Vagina (tissue), 2 donors: ENCODE measurements around the gene CLEC2A.

Source experiments
- CTCF ChIP-seq, 3 experiments: fragments of 450-650 bp in 2 of 3; fragments of 200-600 bp in 1 of 3; sonication (generic) in 1 of 3; IDR thresholded peaks; one replicate each; pipeline ENCODE4 v1.5.1; 2017 to 2019; ENCODE audit warnings: antibody characterized with exemption in 3 of 3, mild to moderate bottlenecking in 2 of 3, moderate library complexity in 2 of 3
- POLR2AphosphoS5 ChIP-seq, 2 donors: sonication (generic); formaldehyde crosslinking; IDR thresholded peaks; one replicate each; pipeline ENCODE4 v1.9.0; 2017; ENCODE audit warnings: antibody characterized with exemption in 2 of 2, mild to moderate bottlenecking in 2 of 2, low read depth in 1 of 2; ENCODE audit not compliant: insufficient read depth in 1 of 2

DNA sequence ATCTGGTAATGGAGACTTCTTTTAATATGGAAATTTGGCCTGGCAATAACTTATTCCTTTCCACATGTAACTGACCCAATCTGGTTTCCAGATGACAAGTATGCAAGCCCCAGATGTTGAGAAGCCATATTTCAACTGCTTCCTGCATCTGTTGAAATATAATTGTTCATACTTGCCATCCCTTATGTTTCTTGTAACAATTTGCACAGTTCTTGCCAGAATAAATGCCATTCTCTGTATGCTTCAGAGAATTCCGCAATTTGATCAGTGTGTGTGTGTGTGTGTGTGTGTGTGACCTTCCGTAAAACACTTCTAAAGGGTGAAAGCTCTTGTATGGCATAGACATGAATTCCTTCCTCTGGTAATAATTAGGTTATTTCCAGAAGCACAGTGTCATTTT, 1.8 kb upstream of the CLEC2A start:
- TF ChIP-seq CTCF (IDR thresholded peaks at IDR 0.05) (no peak), POLR2AphosphoS5 (IDR thresholded peaks at IDR 0.05; ENCODE audit: insufficient read depth in 1 of 2, low read depth in 1 of 2) (no peak)
